AG08396 (cell line): ENCODE measurements around the gene AHNAK2.
"Not testable (repeated sequence)": the region's sequence is repeated elsewhere in the genome, so short reads cannot be mapped to it uniquely, and the experiment has no call there.

ENCODE experiments used
- DNase-seq: peaks from one replicate; pipeline ENCODE4 v3.0.0; 2012; ENCODE audit warnings: low spot score, mixed read lengths

The AHNAK2 gene

GRCh38 chr14:104953896-104954656 is 24.1 kb downstream of the AHNAK2 start:
- peak; percentile 2 for DNase-seq

DNA sequence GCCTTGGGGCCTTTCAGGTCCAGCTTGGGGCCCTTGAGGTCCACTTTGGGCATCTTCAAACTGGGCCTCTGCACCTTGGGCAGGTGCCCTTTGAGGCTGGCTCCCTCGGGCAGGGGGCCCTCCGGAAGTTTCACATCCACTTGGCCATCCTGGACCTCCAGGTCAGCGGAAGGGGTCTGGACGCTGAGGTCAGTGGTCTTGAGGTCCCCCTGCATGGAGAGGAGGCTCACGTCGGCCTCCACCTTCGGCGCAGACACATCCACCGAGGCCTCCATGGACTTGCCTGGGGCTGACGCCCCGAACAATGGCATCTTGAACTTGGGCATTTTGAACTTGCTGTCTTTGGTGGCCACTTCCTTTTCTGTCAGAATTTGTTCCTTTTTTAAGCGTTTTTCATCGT is 25.1 kb downstream of the AHNAK2 start:
- no peak for DNase-seq

- not testable (repeated sequence) for DNase-seq
Observed at GRCh38 chr14:104951863-104952657, 26.1 kb downstream of the AHNAK2 start.

DNA sequence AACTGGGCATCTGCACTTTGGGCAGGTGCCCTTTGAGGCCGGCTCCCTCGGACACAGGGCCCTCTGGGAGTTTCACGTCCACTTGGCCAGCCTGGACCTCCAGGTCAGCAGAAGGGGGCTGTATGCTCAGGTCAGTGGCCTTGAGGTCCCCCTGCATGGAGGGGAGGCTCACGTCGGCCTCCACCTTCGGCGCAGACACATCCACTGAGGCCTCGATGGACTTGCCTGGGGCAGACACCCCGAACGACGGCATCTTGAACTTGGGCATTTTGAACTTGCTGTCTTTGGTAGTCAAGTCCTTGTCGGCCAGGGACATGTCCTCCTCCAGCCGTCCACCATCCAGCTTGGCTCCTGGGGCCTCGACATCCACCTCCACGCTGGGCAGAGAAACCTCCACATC is 27.5 kb downstream of the AHNAK2 start:
- not testable (repeated sequence) for DNase-seq

DNA sequence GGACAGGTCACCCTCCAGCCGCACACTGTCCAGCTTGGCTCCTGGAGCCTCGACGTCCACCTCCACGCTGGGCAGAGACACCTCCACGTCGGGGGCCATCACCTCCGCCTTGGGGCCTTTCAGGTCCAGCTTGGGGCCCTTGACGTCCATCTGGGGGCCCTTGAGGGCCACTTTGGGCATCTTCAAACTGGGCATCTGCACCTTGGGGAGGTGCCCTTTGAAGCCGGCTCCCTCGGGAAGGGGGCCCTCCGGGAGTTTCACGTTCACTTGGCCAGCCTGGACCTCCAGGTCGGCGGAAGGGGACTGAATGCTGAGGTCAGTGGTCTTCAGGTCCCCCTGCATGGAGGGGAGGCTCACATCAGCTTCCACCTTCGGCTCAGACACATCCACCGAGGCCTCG is 28.2 kb downstream of the AHNAK2 start:
- no peak for DNase-seq

- DNase-seq, result not testable (repeated sequence)
Observed at GRCh38 chr14:104949406-104949955, 28.7 kb downstream of the AHNAK2 start.

DNA sequence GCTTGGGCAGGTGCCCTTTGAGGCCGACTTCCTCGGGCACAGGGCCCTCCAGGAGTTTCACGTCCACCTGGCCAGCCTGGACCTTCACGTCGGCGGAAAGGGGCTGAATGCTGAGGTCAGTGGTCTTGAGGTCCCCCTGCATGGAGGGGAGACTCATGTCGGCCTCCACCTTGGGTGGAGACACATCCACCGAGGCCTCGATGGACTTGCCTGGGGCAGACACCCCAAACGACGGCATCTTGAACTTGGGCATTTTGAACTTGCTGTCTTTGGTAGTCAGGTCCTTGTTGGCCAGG is 29.5 kb downstream of the AHNAK2 start:
- no peak for DNase-seq

- not testable (repeated sequence) for DNase-seq
Observed at GRCh38 chr14:104947881-104948735, 30.1 kb downstream of the AHNAK2 start.

DNA sequence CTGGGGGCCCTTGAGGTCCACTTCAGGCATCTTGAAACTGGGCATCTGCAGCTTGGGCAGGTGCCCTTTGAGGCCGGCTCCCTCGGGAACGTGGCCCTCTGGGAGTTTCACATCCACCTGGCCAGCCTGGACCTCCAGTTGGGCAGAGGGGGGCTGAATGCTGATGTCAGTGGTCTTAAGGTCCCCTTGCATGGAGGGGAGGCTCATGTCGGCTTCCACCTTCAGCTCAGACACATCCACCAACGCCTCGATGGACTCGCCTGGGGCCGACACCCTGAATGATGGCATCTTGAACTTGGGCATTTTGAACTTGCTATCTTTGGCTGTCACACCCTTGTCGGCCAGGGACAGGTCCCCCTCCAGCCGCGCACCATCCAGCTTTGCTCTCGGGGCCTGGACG is 31.0 kb downstream of the AHNAK2 start:
- DNase-seq, result not testable (repeated sequence)

- DNase-seq, result not testable (repeated sequence)
Observed at GRCh38 chr14:104945986-104946965, 31.9 kb downstream of the AHNAK2 start.

DNA sequence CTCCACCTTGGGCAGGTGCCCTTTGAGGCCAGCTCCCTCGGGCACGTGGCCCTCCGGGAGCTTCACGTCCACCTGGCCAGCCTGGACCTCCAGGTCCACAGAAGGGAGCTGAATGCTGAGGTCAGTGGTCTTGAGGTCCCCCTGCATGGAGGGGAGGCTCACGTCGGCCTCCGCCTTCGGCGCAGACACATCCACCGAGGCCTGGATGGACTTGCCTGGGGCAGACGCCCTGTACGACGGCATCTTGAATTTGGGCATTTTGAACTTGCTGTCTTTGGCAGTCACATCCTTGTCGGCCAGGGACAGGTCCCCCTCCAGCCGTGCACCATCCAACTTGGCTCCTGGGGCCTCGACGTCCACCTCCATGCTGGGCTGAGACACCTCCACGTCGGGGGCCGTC is 32.9 kb downstream of the AHNAK2 start:
- DNase-seq, result not testable (repeated sequence)

DNA sequence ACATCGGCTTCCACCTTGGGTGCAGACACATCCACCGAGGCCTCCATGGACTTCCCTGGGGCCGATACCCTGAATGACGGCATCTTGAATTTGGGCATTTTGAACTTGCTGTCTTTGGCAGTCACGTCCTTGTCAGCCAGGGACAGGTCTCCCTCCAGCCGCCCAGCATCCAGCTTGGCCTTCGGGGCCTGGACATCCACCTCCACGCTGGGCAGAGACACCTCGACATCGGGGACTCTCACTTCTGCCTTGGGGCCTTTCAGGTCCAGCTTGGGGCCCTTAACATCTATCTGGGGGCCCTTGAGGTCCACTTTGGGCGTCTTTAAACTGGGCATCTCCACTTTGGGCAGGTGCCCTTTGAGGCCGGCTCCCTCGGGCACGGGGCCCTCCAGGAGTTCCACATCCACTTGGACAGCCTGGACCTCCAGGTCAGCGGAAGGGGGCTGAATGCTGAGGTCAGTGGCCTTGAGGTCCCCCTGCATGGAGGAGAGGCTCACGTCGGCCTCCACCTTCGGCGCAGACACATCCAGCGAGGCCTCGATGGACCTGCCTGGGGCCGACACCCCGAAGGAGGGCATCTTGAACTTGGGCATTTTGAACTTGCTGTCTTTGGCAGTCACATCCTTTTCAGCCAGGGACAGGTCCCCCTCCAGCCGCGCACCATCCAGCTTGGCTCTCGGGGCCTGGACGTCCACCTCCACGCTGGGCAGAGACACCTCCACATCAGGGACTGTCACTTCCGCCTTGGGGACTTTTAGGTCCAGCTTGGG is 33.6 kb downstream of the AHNAK2 start:
- not testable (repeated sequence) for DNase-seq

DNA sequence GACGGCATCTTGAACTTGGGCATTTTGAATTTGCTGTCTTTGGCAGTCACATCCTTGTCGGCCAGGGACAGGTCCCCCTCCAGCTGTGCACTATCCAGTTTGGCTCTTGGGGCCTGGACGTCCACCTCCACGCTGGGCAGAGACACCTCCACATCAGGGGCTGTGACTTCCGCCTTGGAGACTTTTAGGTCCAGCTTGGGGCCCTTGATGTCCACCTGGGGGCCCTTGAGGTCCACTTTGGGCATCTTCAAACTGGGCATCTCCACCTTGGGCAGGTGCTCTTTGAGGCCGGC is 34.2 kb downstream of the AHNAK2 start:
- not testable (repeated sequence) for DNase-seq

- not testable (repeated sequence) for DNase-seq
Observed at GRCh38 chr14:104943216-104944015, 34.8 kb downstream of the AHNAK2 start.

GRCh38 chr14:104942586-104942985 is 35.6 kb downstream of the AHNAK2 start:
- DNase-seq, result no peak

- no peak for DNase-seq
Observed at GRCh38 chr14:104941508-104942365, 36.4 kb downstream of the AHNAK2 start.

GRCh38 chr14:104940526-104941150 is 37.5 kb downstream of the AHNAK2 start:
- peak; percentile 38 for DNase-seq
